OCI-LY3 (cell line): ENCODE measurements around the gene ZNF486.

Experiments used
- CTCF ChIP-seq: fragments of 200-600, 300-600 bp; sonication (generic); IDR thresholded peaks from 2 replicates; pipeline ENCODE4 v1.5.1; 2014; ENCODE audit warnings: antibody characterized with exemption, low read length, low read depth
- EZH2phosphoT487 ChIP-seq: fragments of 200-600 bp; shearing (Covaris generic); IDR thresholded peaks from 2 replicates; pipeline ENCODE4 v1.6.1; 2018; ENCODE audit warnings: antibody characterized with exemption, mixed run types, low read depth

DNA sequence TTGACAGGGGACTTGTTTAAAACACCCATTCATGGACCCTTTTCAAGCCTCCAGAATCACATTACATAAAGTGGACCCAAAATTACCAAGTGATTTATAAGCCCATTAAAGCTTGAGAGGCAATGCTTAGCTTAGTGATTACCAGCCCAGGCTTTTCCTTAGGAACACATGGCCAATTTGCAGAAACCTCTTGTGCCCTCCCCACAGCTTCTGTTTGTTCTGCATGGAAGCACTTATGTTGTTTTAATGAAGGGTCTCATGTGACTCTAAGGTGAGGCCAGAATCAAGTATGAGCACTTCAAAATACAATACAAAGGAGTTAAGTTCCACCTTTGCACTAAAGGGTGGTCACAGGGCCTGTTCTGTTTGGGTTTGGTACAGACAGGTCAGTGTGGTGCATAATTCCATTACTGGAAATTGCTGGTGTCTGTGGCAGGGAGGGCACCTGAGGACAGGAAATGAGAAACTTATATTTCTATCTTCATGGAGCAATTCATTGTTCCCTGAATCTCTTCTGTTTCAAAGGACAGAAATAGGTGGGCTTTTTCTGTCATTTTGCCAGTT lies 15.3 kb downstream of the ZNF486 start:
- no peak for TF ChIP-seq CTCF
- TF ChIP-seq EZH2phosphoT487, result no peak
